Measurements from ENCODE around the gene KIF5B.

DNA sequence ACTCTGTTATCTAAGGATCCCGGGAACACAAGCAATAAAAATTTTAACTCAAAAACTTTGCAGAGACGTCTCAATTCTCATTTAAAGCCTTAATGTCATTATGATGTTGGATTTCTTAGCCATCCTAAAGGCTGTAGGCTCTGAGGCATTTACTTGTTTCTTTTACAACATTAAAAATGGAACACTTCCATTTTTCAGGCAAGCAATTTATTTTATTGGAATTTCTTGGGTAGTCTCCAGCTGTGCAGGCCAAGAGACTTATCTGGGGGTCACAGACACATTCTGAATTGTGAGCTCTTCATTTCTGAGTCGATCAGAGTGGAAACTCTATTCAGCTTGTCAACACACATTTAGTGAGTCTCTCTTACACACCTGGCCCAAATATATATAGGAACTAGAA lies 48.0 kb upstream of the KIF5B start:
- TF ChIP-seq, protein P1, sequence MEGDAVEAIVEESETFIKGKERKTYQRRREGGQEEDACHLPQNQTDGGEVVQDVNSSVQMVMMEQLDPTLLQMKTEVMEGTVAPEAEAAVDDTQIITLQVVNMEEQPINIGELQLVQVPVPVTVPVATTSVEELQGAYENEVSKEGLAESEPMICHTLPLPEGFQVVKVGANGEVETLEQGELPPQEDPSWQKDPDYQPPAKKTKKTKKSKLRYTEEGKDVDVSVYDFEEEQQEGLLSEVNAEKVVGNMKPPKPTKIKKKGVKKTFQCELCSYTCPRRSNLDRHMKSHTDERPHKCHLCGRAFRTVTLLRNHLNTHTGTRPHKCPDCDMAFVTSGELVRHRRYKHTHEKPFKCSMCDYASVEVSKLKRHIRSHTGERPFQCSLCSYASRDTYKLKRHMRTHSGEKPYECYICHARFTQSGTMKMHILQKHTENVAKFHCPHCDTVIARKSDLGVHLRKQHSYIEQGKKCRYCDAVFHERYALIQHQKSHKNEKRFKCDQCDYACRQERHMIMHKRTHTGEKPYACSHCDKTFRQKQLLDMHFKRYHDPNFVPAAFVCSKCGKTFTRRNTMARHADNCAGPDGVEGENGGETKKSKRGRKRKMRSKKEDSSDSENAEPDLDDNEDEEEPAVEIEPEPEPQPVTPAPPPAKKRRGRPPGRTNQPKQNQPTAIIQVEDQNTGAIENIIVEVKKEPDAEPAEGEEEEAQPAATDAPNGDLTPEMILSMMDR (IDR thresholded peaks at IDR 0.05; ENCODE audit: low read depth, low read length) = no peak
- no peak for TF ChIP-seq POLR2A (IDR thresholded peaks at IDR 0.05; ENCODE audit: extremely low read depth, insufficient read length)
- no peak for TF ChIP-seq MAX (IDR thresholded peaks at IDR 0.05; ENCODE audit: low read depth, low read length)
- no peak for TF ChIP-seq MYC (IDR thresholded peaks at IDR 0.05; ENCODE audit: low read depth, low read length)
